Measurements from ENCODE around the gene ERAL1. TPM values are rescaled to one million over a fixed set of nuclear protein-coding genes. Genes with fewer than 3 reads are reported as not detected.
"Not testable (repeated sequence)": the region's sequence is repeated elsewhere in the genome, so short reads cannot be mapped to it uniquely, and the experiment has no call there.

The ERAL1 gene
- polyA plus RNA-seq, 1 experiment = 84.1 TPM

DNA sequence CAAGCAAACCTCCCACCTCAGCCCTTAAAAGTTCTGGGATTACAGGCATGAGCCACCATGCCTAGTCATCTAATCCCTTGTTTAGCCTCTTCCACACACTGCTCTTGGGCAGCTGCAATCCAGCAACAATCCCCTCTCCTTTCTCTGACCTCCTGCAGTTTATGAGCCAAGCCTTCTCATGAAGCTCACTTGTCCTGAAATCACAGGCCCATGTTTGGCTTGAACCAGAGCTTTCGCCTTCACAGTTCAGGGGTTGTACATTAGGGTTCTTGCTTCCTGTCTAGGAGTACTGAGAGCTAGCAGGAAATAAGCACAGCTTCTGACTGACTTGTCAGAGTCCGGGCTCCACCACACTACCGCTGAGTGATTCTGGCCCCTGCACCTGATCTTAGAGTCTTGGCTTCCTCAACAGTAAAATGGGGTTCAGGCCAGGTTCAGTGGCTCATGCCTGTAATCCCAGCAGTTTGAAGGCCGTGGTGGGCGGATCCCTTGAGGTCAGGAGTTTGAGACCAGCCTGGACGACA, 16.3 kb downstream of the ERAL1 start:
- POLR2A ChIA-PET = no interaction called here

DNA sequence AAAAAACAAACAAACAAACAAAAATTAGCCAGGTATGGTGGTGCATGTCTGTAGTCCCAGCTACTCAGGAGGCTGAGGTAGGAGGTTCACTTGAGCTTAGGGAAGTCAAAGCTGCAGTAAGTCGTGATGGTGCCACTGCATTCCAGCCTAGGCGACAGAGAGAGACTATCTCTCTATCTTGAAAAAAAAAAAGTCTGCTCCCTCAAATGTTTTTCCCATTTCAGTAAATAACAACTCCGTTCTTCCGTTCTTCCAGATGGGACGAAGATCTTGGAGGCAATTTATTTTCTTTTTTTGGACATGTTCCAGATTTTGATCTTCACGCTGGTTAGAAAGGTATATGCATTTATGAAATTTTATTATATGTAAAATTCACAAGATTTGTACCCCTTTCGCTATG, 19.0 kb downstream of the ERAL1 start:
- Histone ChIP-seq H3K36me3 (ENCODE audit: control insufficient read depth, insufficient read depth, low read length) (peaks cover 2% of the 10 kb centered on the region; the same call in 1 of the 2 replicates), H3K4me3 (ENCODE audit: low read depth, low read length) (no peak overlapping the region), H3K27me3 (ENCODE audit: control insufficient read depth, insufficient read depth, low read length) (no peaks in the 10 kb centered on the region)
- ChIA-PET CTCF (no interaction called here), POLR2A (no interaction called here)
- TF ChIP-seq, protein P1, sequence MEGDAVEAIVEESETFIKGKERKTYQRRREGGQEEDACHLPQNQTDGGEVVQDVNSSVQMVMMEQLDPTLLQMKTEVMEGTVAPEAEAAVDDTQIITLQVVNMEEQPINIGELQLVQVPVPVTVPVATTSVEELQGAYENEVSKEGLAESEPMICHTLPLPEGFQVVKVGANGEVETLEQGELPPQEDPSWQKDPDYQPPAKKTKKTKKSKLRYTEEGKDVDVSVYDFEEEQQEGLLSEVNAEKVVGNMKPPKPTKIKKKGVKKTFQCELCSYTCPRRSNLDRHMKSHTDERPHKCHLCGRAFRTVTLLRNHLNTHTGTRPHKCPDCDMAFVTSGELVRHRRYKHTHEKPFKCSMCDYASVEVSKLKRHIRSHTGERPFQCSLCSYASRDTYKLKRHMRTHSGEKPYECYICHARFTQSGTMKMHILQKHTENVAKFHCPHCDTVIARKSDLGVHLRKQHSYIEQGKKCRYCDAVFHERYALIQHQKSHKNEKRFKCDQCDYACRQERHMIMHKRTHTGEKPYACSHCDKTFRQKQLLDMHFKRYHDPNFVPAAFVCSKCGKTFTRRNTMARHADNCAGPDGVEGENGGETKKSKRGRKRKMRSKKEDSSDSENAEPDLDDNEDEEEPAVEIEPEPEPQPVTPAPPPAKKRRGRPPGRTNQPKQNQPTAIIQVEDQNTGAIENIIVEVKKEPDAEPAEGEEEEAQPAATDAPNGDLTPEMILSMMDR (IDR thresholded peaks at IDR 0.05; ENCODE audit: insufficient read depth, low read depth, low read length) = no peak
- no peak for DNase-seq (ENCODE audit: low read depth)

More for the DNA sequence above, 16.3 kb downstream of the ERAL1 start:
- H3K4me3 ChIP-seq (ENCODE audit: low read depth, low read length) = no peak overlapping the region
- CTCF ChIA-PET = interaction anchor here (1.0 to 2.2 kb wide), 3 partner anchors 110 to 225 kb away, joined by 3 to 6 read pairs (median 3); partner anchors contain the start of gene TLCD1
- H3K27me3 ChIP-seq (ENCODE audit: control insufficient read depth, insufficient read depth, low read length) = no peaks in the 10 kb centered on the region
- no peaks in the 10 kb centered on the region for H3K36me3 ChIP-seq (ENCODE audit: control insufficient read depth, insufficient read depth, low read length)
- no peak for DNase-seq (ENCODE audit: low read depth)
- TF ChIP-seq, protein P1 (IDR thresholded peaks at IDR 0.05; ENCODE audit: insufficient read depth, low read depth, low read length) = no peak

DNA sequence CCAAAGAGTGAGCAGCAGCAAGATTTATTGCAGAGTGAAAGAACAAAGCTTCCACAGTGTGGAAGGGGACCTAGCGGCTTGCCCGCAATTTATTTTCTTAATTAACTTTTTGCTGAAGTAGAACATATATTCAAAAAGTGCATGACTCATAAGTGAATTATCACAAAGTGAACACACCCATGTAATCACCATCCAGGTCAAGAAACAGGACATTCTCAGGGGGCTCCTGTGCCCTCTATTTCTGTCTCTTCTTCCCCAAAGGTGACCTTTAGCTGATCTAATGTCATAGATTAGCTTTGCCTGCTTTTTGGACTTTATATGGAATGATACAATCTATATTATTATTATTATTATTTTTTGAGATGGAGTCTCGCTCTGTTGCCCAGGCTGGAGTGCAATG, 19.9 kb downstream of the ERAL1 start:
- TF ChIP-seq, protein P1 (IDR thresholded peaks at IDR 0.05; ENCODE audit: insufficient read depth, low read depth, low read length) = no peak
- DNase-seq (ENCODE audit: low read depth) = no peak
- POLR2A ChIA-PET = no interaction called here
- peaks cover 10% of the 10 kb centered on the region; the same call in 1 of the 2 replicates for H3K36me3 ChIP-seq (ENCODE audit: control insufficient read depth, insufficient read depth, low read length)
- CTCF ChIA-PET = interaction anchor here (0.7 kb wide), 1 partner anchor 1279 kb away, joined by 4 read pairs; no protein-coding TSS in a partner anchor
- H3K27me3 ChIP-seq (ENCODE audit: control insufficient read depth, insufficient read depth, low read length) = no peaks in the 10 kb centered on the region
- no peak overlapping the region for H3K4me3 ChIP-seq (ENCODE audit: low read depth, low read length)

DNA sequence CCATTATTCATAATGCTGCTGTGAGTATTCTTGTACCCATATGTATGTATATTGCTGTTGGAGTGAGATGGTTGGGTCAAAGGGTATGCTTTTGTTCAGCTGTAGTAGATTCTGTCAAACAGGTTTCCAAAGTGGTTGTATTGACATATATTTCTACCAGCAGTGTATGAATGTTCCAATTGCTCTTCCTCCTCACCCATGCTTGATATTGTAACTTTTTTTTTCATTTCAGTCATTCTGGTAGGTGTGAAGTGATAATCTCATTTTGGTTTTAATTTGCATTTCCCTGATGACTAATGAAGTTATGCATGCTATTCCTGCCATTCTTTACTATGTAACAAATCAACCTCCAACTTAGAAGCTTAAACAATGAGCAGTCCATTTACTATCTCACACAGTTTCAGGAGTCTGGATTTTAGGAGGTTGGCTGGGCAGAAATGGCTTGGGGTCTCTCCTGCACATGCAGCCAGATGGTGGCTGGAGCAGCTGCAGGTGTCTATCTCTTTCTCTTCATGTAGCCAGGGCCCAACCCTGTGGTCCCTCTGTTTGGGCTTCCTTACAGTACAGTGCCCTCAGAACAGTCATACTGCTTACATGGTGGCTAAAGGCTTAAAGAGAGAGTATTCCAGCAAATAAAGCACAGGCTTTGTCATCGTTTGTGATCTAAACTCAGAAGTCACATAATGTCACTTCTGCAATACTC, 21.2 kb downstream of the ERAL1 start:
- no peak for DNase-seq (ENCODE audit: low read depth)
- ChIA-PET CTCF (no interaction called here), POLR2A (no interaction called here)
- Histone ChIP-seq H3K4me3 (ENCODE audit: low read depth, low read length) (no peak overlapping the region), H3K27me3 (ENCODE audit: control insufficient read depth, insufficient read depth, low read length) (no peaks in the 10 kb centered on the region), H3K36me3 (ENCODE audit: control insufficient read depth, insufficient read depth, low read length) (peaks cover 20% of the 10 kb centered on the region)
- TF ChIP-seq, protein P1 (IDR thresholded peaks at IDR 0.05; ENCODE audit: insufficient read depth, low read depth, low read length) = no peak

DNA sequence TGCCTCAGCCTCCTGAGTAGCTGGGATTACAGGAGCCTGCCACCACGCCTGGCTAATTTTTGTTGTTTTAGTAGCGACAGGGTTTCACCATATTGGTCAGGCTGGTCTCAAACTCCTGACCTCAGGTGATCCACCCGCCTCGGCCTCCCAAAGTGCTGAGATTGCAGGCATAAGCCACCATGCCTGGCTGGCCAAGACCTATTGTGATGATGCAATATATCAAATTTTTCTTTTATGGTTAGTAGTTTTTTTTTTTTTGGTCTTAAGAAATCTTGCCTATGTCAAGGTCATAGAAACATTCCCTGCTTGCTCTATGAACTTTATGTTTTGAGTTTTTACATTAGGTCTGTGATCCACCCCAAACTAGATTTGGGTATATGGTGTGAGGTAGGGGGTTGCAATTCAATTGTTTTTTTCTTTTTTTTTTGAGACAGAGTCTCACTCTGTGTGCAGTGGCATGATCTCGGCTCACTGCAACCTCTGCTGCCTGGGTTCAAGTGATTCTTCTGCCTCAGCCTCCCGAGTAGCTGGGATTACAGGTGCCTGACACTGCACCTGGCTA, 22.4 kb downstream of the ERAL1 start:
- H3K36me3 ChIP-seq (ENCODE audit: control insufficient read depth, insufficient read depth, low read length) = peaks cover 28% of the 10 kb centered on the region
- H3K27me3 ChIP-seq (ENCODE audit: control insufficient read depth, insufficient read depth, low read length); DNase-seq (ENCODE audit: low read depth); H3K4me3 ChIP-seq (ENCODE audit: low read depth, low read length); POLR2A ChIA-PET: not testable (repeated sequence)
- CTCF ChIA-PET = interaction anchor here (0.8 to 2.4 kb wide), 2 partner anchors 127 to 151 kb away, joined by 3 to 11 read pairs; partner anchors contain the start of gene TLCD1
